GM18867 (cell line): Measurements from ENCODE around the gene ISLR.

Experiments
- ATAC-seq: cut with Tn5 transposase; IDR thresholded peaks from one replicate; pipeline ENCODE4 v1.9.1; 2021; ENCODE audit warnings: mild to moderate bottlenecking, moderate library complexity; ENCODE audit not compliant: unreplicated experiment

The ISLR gene

GRCh38 chr15:74173380-74174218 is at the start of gene ISLR:
Gene ISLR, plus strand, starts transcription at chr15:74173710. Its CDS starts 1,149 bp downstream, at chr15:74174859.
- ATAC-seq: no peak

GRCh38 chr15:74124196-74124595 is 49.3 kb upstream of the ISLR start:
- ATAC-seq: no peak

- ATAC-seq: no peak
Observed at GRCh38 chr15:74124759-74125158, 48.8 kb upstream of the ISLR start.

- ATAC-seq: no peak
Observed at GRCh38 chr15:74127255-74127953, 46.1 kb upstream of the ISLR start.

DNA sequence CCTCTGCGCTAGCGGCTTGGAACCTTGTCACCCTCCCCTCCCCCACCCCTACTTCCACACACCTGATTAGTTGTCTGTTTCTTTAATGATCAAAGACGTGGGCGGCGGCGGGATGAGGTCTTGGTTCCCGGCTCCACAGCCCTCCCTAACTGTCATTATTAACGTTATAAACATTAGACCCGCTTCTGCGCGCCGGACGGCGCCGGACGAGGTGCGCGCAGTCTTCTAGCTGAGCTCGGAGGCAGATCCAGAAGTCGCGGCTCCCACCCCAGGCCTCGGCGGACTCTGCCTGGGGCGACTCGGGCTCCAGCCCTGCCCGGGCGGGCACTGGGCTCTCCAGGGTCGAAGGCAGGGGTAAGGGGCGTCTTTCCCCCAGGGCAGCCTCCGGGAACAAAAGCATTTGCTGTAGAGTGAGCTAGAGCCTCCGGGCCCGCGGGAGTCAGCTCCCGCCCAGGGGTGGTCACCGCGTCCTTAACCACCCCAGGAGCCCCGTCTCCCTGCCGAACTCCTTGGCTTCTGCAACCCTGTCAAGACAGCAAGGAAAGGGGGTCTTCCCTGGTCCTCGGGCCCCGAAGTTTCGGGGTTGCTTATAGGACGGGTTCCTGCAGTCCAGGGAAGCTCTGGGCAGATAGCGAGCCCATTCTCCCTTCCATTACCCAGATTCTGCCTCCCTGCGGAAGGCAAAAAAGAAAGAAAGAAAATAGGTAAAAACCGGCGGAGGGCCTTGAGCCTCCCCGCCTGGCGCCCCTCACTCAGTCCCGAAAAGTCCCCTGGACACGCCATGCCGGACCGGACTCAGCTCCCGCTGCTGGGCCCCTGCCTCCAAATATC is 45.3 kb upstream of the ISLR start:
- no peak for ATAC-seq

- no peak for ATAC-seq
Observed at GRCh38 chr15:74128785-74129585, 44.5 kb upstream of the ISLR start.

GRCh38 chr15:74129586-74130154 is 43.8 kb upstream of the ISLR start:
- no peak for ATAC-seq

DNA sequence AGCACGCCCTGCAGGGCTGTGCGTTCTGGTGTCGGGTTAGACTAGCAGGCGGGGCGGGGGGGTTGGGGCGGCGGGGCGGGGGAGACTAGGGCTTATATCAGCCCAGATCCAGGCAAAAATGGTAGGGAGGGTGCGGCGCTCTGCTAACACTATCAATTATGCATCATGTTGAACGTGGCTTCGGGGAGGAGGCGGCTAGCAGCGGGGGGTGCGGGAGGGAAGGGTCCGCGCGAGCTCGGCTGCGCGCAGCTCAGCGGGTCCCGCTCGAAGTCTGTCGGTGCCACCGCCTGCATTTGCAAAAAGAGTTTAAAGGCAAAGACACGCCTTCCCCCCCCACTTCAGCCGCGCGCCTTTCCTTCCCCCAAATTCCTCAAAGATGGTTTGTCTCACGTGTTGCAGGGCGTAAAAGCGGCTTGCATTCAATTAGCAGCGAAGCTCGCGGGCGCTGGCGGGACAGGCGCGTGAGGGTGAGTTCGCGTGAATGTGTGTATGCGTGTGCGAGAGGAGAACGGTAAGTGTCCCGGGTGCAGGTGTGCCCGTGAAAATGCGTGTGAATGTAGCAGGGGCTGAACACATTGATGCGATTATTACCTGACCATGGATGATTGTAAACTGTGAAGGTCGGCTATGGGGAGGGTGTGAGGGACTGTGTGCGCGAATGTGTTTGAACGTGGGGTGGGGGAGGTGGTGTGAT is 43.2 kb upstream of the ISLR start, which contains the start of gene ISLR2:
TSS of gene ISLR2 (plus strand) at position 432 of the 694 bp plus-strand sequence. CDS start 2,169 bp downstream, outside the sequence.
- ATAC-seq: no peak

GRCh38 chr15:74130849-74131627 is 42.5 kb upstream of the ISLR start:
- ATAC-seq: no peak

DNA sequence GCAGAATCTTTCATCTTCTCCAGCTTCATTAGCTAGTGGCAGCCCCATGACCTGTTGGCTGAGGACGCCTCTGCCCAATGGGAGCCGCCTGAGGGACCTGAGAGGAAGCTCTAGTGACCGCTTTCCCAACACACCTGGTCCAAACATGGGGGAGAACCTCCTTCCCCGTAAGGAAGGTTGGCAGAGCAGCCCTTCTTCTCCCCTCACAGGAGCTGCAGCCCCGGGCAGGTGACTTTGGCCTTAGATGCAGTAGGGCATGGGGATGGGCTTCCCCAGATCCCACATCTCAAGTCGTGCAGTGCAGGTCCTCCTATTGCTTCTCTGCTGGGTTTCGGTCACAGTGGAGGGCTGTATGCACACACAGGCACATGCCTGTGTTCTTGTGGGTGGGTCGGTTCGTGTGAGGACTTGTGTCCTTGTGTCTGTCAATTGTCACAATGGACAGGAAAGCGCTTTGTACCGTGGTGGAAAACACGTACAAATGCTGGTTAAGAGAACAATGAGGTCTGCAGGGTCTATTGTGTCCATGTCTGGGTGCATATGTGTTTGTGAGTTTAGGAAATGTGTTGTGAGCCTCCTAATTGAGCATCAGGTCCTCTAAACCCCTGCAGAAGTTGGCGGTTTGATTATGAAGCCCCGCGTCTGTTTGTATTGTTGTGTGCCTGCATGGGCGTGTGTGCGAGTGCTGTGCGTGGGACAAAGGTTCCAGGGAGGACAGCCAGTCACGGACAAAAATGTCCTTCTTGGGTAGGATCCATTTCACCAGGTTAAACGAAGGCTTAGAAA is 41.7 kb upstream of the ISLR start:
- no peak for ATAC-seq

GRCh38 chr15:74132681-74133651 is 40.5 kb upstream of the ISLR start:
- ATAC-seq: no peak

GRCh38 chr15:74133694-74134386 is 39.7 kb upstream of the ISLR start:
- no peak for ATAC-seq

GRCh38 chr15:74134387-74135027 is 39.0 kb upstream of the ISLR start:
- ATAC-seq: no peak

GRCh38 chr15:74135041-74135565 is 38.4 kb upstream of the ISLR start:
- ATAC-seq: no peak

DNA sequence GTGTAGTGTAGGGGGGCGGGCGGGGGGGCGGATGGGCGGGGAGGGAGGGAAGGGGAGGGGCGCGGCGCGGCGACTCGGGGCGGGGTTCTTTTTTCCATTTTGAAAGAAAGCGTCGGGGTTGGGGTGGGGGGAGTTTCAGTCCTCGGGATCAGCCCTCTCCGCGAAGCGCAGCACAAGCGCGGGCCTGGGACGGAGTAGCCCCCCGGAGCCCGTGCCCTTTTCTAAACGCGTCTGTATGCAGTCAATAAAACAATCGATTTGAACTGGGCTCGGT is 37.0 kb upstream of the ISLR start:
- ATAC-seq: no peak
